Activated B cell treated with CpG ODN at 0.5 μM for 24 hours (primary cell): ENCODE data around the gene FLCN. TPM values are rescaled to one million over a fixed set of nuclear protein-coding genes. Genes with fewer than 3 reads are reported as not detected.
"Not testable (repeated sequence)": the region's sequence is repeated elsewhere in the genome, so short reads cannot be mapped to it uniquely, and the experiment has no call there.

ENCODE experiments used
- ATAC-seq: fragments of 200-7000 bp; cut with Tn5 transposase; one replicate; pipeline ENCODE4 v1.10.0; 2021; ENCODE audit warnings: low read depth, mild to moderate bottlenecking, moderate library complexity
- CTCF ChIA-PET: fragments of 350-600 bp; sonication (Branson Sonifier 250); formaldehyde crosslinking; loops from one replicate; lab custom pipeline; 2021; ENCODE audit warnings: antibody characterized with exemption; lab: Charles Lee
- POLR2A ChIA-PET: fragments of 350-600 bp; sonication (Branson Sonifier 250); formaldehyde crosslinking; loops from one replicate; lab custom pipeline; 2021; ENCODE audit warnings: antibody characterized with exemption; lab: Charles Lee
- DNase-seq: peaks from one replicate; pipeline ENCODE4 v3.0.0; 2022
- H3K27ac Mint-ChIP-seq: one replicate; pipeline ENCODE4 v1.8.0; 2020; ENCODE audit warnings: mixed read lengths
- H3K27me3 Mint-ChIP-seq: one replicate; pipeline ENCODE4 v1.8.0; 2021; ENCODE audit warnings: mixed read lengths
- H3K36me3 Mint-ChIP-seq: one replicate; pipeline ENCODE4 v1.8.0; 2021; ENCODE audit warnings: low read depth, mixed read lengths
- H3K4me1 Mint-ChIP-seq: one replicate; pipeline ENCODE4 v1.8.0; 2021; ENCODE audit warnings: mixed read lengths
- H3K4me3 Mint-ChIP-seq: one replicate; pipeline ENCODE4 v1.8.0; 2020; ENCODE audit warnings: mild to moderate bottlenecking, mixed read lengths
- H3K9me3 Mint-ChIP-seq: one replicate; pipeline ENCODE4 v1.8.0; 2020; ENCODE audit warnings: mixed read lengths
- CTCF ChIP-seq: fragments of 200-600 bp; IDR thresholded peaks from one replicate; pipeline ENCODE4 v1.8.0; 2022; ENCODE audit warnings: antibody characterized with exemption, mild to moderate bottlenecking
- intact Hi-C: fragments of 100-400 bp; cut with micrococcal nuclease; formaldehyde crosslinking; loops from one replicate; pipeline ENCODE4 v1.15.1; 2024
- total RNA-seq: library from RNA; stranded (reverse); gene quantifications from 2 replicates; pipeline ENCODE4 v1.2.3, GENCODE V29; 2022

The FLCN gene
- total RNA-seq, 1 donor from 2014 or later, result 62.3 TPM

GRCh38 chr17:17256316-17256715 is 19.3 kb upstream of the FLCN start:
- Mint-ChIP-seq H3K4me3 (no peak overlapping the region), H3K27me3 (no peaks in the 10 kb centered on the region), H3K27ac (peak overlapping the region; percentile 18), H3K9me3 (no peaks in the 10 kb centered on the region), H3K36me3 (peaks cover 83% of the 10 kb centered on the region), H3K4me1 (no peaks in the 10 kb centered on the region)
- CTCF ChIA-PET, result no interaction called here
- POLR2A ChIA-PET, result no interaction called here
- DNase-seq (no peak), ATAC-seq (no peak)
- intact Hi-C loops, result no loop called here
- no peak for TF ChIP-seq CTCF

GRCh38 chr17:17255689-17256088 is 18.7 kb upstream of the FLCN start:
- H3K4me3 Mint-ChIP-seq, H3K27me3 Mint-ChIP-seq, POLR2A ChIA-PET, H3K27ac Mint-ChIP-seq, intact Hi-C loops, DNase-seq, ATAC-seq, H3K9me3 Mint-ChIP-seq, H3K4me1 Mint-ChIP-seq, CTCF ChIA-PET: not testable (repeated sequence)
- H3K36me3 Mint-ChIP-seq, result peaks cover 81% of the 10 kb centered on the region

GRCh38 chr17:17254036-17254435 is 17.1 kb upstream of the FLCN start:
- H3K9me3 Mint-ChIP-seq, result no peaks in the 10 kb centered on the region
- no peak overlapping the region for H3K4me3 Mint-ChIP-seq
- ChIA-PET CTCF (no interaction called here), POLR2A (no interaction called here)
- DNase-seq, result no peak
- H3K36me3 Mint-ChIP-seq, result peaks cover 76% of the 10 kb centered on the region
- H3K27me3 Mint-ChIP-seq, result no peaks in the 10 kb centered on the region
- H3K4me1 Mint-ChIP-seq, result no peaks in the 10 kb centered on the region
- no peak overlapping the region for H3K27ac Mint-ChIP-seq
- no peak for ATAC-seq
- TF ChIP-seq CTCF, result no peak
- intact Hi-C loops, result no loop called here

- Mint-ChIP-seq H3K4me1 (no peaks in the 10 kb centered on the region), H3K36me3 (peaks cover 76% of the 10 kb centered on the region), H3K27ac (no peak overlapping the region), H3K27me3 (no peaks in the 10 kb centered on the region), H3K9me3 (no peaks in the 10 kb centered on the region), H3K4me3 (no peak overlapping the region)
- TF ChIP-seq CTCF, result no peak
- DNase-seq (no peak), ATAC-seq (no peak)
- CTCF ChIA-PET, result no interaction called here
- intact Hi-C loops, result no loop called here
- POLR2A ChIA-PET, result no interaction called here
Observed at GRCh38 chr17:17253406-17253805, 16.4 kb upstream of the FLCN start.

GRCh38 chr17:17252149-17252661 is 15.2 kb upstream of the FLCN start:
- no peak overlapping the region for H3K4me3 Mint-ChIP-seq
- no peaks in the 10 kb centered on the region for H3K4me1 Mint-ChIP-seq
- no peaks in the 10 kb centered on the region for H3K27me3 Mint-ChIP-seq
- ATAC-seq (no peak), DNase-seq (no peak)
- ChIA-PET CTCF (no interaction called here), POLR2A (no interaction called here)
- H3K36me3 Mint-ChIP-seq, result peaks cover 78% of the 10 kb centered on the region
- no peak for TF ChIP-seq CTCF
- H3K27ac Mint-ChIP-seq, result no peak overlapping the region
- intact Hi-C loops, result no loop called here
- no peaks in the 10 kb centered on the region for H3K9me3 Mint-ChIP-seq

- intact Hi-C loops, result no loop called here
- POLR2A ChIA-PET, result interaction anchor here (0.6 kb wide), 1 partner anchor 35 kb away, joined by 3 read pairs; no protein-coding TSS in a partner anchor
- Mint-ChIP-seq H3K36me3 (peaks cover 51% of the 10 kb centered on the region), H3K27me3 (no peaks in the 10 kb centered on the region), H3K9me3 (no peaks in the 10 kb centered on the region), H3K4me1 (no peaks in the 10 kb centered on the region), H3K27ac (peak overlapping the region; percentile 2), H3K4me3 (no peak overlapping the region)
- ATAC-seq, result no peak
- CTCF ChIA-PET, result no interaction called here
- no peak for TF ChIP-seq CTCF
- DNase-seq, result no peak
Observed at GRCh38 chr17:17246879-17247278, 9.9 kb upstream of the FLCN start.
